ENCODE measurements around the gene NOTUM.

NOTUM gene

GRCh38 chr17:81977211-81977808, 16.3 kb upstream of the NOTUM start, which contains the start of gene ASPSCR1:
Gene ASPSCR1, plus strand, starts transcription at chr17:81977629. Its CDS starts 18 bp downstream, at chr17:81977647.
- peak; percentile 90 for DNase-seq (ENCODE audit: low read depth)

GRCh38 chr17:81976332-81977210, 15.6 kb upstream of the NOTUM start:
- peak; percentile 35 for DNase-seq (ENCODE audit: low read depth)

GRCh38 chr17:81973432-81973831, 12.4 kb upstream of the NOTUM start:
- no peak for DNase-seq (ENCODE audit: low read depth)

- DNase-seq (ENCODE audit: low read depth): no peak
Measured at GRCh38 chr17:81968850-81969812, 8.1 kb upstream of the NOTUM start.

- no peak for DNase-seq (ENCODE audit: low read depth)
Measured at GRCh38 chr17:81968396-81968745, 7.4 kb upstream of the NOTUM start.

- peak; percentile 62 for DNase-seq (ENCODE audit: low read depth)
Measured at GRCh38 chr17:81967533-81968395, 6.8 kb upstream of the NOTUM start.

- DNase-seq (ENCODE audit: low read depth): no peak
Measured at GRCh38 chr17:81967244-81967532, 6.2 kb upstream of the NOTUM start.

- DNase-seq (ENCODE audit: low read depth): no peak
Measured at GRCh38 chr17:81966343-81967243, 5.6 kb upstream of the NOTUM start.

- DNase-seq (ENCODE audit: low read depth): no peak
Measured at GRCh38 chr17:81964081-81964849, 3.3 kb upstream of the NOTUM start.

- no peak for DNase-seq (ENCODE audit: low read depth)
Measured at GRCh38 chr17:81962499-81963441, 1.8 kb upstream of the NOTUM start.

- no peak for DNase-seq (ENCODE audit: low read depth)
Measured at GRCh38 chr17:81961521-81962498, 823 bp upstream of the NOTUM start.

GRCh38 chr17:81960130-81960958, 643 bp downstream of the NOTUM start:
- no peak for DNase-seq (ENCODE audit: low read depth)

GRCh38 chr17:81959362-81960129, 1.4 kb downstream of the NOTUM start:
- peak; percentile 67 for DNase-seq (ENCODE audit: low read depth)

GRCh38 chr17:81958633-81959342, 2.2 kb downstream of the NOTUM start:
- DNase-seq (ENCODE audit: low read depth): no peak
